Measurements from ENCODE around the gene TEF.
A peak's percentile ranks its signal among the peaks of the same experiment; 100 is the strongest.

TEF gene

DNA sequence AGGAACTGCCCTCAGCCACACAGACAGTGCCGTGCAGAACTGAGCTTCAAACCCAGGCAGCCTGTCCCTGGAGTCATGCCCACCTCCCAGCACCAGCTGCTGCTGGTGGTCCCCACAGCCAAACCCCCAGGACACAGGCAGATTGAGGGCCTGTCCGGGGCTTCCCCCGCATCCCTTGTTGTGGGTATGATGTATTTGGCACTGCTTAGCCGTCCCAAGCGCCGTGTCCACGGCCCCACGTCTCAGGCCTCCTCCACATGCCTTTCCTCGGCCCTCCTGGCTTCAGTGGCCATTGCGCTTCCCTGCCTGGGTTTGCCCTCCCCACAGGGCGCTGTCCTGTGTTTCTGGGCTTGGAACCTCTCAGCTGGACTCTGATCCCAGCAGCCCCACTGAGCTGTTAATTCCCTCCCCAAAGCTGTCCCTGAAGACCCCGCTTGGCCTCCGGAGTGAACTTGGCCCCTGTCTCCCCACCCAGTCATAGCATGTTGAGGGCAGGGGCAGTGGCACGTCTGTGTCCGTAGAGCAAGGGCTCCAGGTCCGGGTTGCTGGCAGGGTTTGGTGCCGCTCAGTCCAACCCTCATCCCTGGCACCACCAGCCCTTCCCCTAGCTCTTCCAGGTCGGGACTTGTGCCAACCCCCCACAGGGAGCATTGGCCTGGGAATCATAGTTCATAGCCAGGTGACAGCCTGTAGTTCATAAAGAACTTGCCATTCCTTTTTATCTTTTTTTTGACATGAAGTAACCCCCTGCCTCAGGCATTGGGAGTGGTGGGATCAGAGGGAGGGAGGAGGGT is 34.5 kb upstream of the TEF start:
- ATAC-seq (no peak), DNase-seq (no peak)
- Mint-ChIP-seq H3K27me3 (no peaks in the 10 kb centered on the region), H3K4me3 (no peak overlapping the region), H3K4me1 (no peaks in the 10 kb centered on the region), H3K9me3 (no peaks in the 10 kb centered on the region), H3K27ac (no peak overlapping the region), H3K36me3 (ENCODE audit: low read depth) (peaks cover 26% of the 10 kb centered on the region)

DNA sequence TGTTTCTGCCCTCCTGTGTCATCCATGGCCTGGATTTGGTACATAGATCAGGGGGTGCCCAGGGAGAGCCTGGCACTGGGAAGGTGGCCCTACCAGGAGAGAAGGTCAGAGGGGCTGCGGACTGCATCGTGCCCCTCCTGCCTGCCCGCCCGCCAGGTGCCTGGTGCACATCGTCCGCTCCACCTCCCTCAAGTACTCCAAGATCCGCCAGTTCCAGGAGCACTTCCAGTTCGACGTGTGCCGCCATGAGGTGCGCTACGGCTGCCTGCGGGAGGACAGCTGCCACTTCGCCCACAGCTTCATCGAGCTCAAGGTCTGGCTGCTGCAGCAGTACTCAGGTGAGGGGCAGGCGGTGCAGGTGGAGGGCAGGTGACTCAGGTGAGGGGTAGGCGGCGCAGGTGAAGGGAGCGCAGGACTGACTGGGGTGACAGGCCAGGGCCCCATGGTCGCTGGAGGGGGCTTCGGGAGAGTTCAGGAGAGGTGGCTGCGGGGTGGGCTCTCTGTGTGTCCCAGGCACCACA is 32.7 kb upstream of the TEF start:
- no peaks in the 10 kb centered on the region for H3K9me3 Mint-ChIP-seq
- no peaks in the 10 kb centered on the region for H3K4me1 Mint-ChIP-seq
- H3K4me3 Mint-ChIP-seq = no peak overlapping the region
- ATAC-seq (no peak), DNase-seq (no peak)
- no peak overlapping the region for H3K27ac Mint-ChIP-seq
- no peaks in the 10 kb centered on the region for H3K27me3 Mint-ChIP-seq
- H3K36me3 Mint-ChIP-seq (ENCODE audit: low read depth) = peaks cover 25% of the 10 kb centered on the region

DNA sequence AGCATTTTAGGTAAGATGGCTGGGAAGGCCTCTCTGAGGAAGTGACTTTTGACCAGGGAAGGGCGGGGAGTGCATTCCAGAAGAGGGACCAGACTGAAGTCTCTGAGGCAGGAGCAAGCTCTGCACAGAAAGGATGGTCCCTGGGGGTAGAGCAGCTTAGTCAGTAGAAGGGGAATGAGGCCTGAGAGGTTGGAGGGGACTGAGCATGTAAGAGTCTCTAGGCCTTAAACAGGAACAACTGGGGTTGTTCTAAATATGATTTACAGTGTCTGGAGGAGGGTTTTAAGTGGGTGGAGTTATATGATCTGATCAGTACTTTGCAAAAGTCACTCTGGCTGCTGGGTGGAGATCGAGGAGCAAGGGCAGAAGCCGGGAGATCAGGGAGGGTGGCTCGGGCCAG is 31.7 kb upstream of the TEF start:
- ATAC-seq (no peak), DNase-seq (no peak)
- Mint-ChIP-seq H3K4me3 (no peak overlapping the region), H3K36me3 (ENCODE audit: low read depth) (peaks cover 25% of the 10 kb centered on the region), H3K9me3 (no peaks in the 10 kb centered on the region), H3K4me1 (no peaks in the 10 kb centered on the region), H3K27me3 (no peaks in the 10 kb centered on the region), H3K27ac (no peak overlapping the region)

DNA sequence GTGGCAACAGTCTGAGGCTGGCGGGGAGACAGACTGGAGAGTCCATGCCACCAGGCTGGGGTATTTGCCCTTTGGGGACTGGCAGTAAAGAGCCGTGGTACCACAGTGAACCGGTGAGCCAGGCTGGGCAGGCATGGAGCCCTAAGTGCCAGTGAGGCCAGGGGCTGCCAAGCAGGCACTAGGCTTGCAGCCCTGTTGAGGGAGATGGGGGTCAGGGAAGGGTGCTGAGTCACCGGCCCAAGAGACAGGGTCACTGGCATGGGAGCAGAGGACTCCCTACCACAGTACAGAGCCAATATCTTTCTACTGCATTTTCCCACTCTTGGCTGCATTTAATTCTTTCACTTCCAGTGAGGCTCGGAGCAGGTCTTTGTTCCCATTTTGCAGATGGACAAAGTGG is 30.7 kb upstream of the TEF start:
- DNase-seq = no peak
- Mint-ChIP-seq H3K36me3 (ENCODE audit: low read depth) (peaks cover 21% of the 10 kb centered on the region), H3K4me3 (no peak overlapping the region), H3K27ac (no peak overlapping the region), H3K27me3 (no peaks in the 10 kb centered on the region), H3K9me3 (no peaks in the 10 kb centered on the region), H3K4me1 (no peaks in the 10 kb centered on the region)
- ATAC-seq = no peak

DNA sequence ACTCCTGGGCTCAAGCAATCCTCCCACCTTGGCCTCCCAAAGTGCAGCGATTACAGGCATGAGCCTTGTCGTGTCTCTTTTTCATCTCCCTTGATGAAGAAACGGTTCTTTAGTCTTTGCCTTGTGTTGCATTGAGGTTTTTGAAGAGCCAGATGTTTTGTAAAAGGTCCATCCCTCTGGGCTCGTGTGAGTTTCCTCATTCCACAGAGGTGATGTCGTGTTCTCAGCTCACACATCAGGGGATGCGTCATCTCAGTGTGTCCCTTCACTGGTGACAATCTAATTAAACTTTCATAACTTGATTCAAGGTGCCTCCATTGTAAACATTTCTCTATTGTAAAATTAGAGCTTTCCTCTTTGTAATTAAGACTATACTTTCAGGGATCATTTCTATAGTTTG is 29.7 kb upstream of the TEF start:
- no peak for ATAC-seq
- Mint-ChIP-seq H3K27ac (no peak overlapping the region), H3K4me1 (no peaks in the 10 kb centered on the region), H3K27me3 (no peaks in the 10 kb centered on the region), H3K4me3 (no peak overlapping the region), H3K36me3 (ENCODE audit: low read depth) (peaks cover 18% of the 10 kb centered on the region), H3K9me3 (no peaks in the 10 kb centered on the region)
- no peak for DNase-seq

DNA sequence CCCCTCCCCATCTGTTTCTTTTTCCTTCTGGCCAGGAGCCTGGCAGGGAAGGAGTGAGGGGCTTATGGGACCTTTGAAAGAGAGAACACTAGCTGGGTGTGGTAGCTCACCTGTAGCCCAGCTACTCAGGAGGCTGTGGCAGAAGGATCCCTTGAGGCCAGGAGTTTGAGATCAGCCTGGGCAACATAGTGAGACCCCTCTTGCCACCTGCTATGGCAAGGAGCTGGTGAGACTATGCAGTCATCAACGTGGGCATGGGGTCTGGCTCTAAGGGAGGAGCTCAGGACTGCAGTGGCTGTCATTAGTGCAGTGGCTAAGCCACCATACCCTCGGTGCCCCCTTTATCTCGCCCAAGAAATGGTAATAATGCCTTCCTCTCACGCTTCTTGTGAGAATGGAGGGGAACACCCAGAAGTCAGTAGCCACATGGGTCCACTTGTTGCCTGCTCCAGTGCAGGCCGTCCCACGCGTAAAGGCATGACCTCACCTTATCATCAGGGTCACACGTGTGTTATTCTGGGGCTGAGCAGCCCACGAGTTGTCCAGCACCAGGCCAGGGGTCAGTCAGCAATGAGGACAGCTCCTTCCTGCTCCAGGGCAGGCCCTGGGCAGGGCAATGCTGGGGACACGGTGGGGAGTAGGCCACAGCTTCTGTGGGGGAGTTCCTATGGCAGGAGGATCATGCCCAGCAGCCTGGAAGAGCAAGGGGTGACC is 27.7 kb upstream of the TEF start:
- Mint-ChIP-seq H3K4me3 (no peak overlapping the region), H3K4me1 (no peaks in the 10 kb centered on the region), H3K36me3 (ENCODE audit: low read depth) (peaks cover 18% of the 10 kb centered on the region), H3K27ac (no peak overlapping the region), H3K27me3 (no peaks in the 10 kb centered on the region), H3K9me3 (no peaks in the 10 kb centered on the region)
- ATAC-seq (no peak), DNase-seq (no peak)

DNA sequence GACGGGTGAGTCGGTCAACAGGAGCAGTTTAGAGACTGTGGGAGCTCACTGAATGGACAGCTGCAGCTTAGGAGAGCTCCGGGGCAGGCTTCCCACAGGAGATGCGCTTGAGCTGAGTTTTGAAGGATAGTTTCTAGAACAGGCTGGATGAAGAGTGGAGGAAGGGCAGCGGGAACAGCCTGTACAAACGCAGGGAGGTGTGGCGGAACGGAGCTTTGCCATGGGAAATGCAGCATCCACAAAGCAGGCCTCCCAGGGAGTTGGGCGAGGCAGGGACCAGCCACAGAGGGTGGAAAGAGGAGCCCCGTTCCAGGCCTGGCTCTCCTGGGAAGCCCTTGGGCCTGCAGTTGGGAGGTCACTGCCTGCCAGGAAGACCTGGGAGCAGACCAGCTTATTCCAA is 26.8 kb upstream of the TEF start:
- Mint-ChIP-seq H3K27ac (no peak overlapping the region), H3K9me3 (no peaks in the 10 kb centered on the region), H3K27me3 (no peaks in the 10 kb centered on the region), H3K4me1 (no peaks in the 10 kb centered on the region), H3K4me3 (peak overlapping the region; percentile 20), H3K36me3 (ENCODE audit: low read depth) (peaks cover 18% of the 10 kb centered on the region)
- no peak for DNase-seq
- no peak for ATAC-seq

DNA sequence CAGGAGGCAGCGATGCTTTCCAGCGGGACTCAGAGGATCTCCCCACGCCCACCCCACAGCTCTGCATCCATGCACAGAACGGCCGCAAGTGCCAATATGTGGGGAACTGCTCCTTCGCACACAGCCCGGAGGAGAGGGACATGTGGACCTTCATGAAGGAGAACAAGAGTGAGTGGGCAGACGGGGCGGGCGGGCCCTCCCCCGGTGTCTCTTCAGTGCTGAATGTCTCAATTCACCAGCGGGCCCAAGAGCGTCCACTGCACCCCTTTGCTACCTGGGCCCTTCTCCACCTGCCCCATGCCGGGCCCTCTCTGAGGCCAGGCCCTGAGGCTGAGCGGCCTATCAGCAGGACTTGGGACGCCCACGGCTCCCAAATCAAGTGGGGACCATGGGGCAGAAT is 25.8 kb upstream of the TEF start:
- H3K36me3 Mint-ChIP-seq (ENCODE audit: low read depth) = peaks cover 10% of the 10 kb centered on the region
- no peaks in the 10 kb centered on the region for H3K9me3 Mint-ChIP-seq
- ATAC-seq = no peak
- H3K27me3 Mint-ChIP-seq = no peaks in the 10 kb centered on the region
- no peaks in the 10 kb centered on the region for H3K4me1 Mint-ChIP-seq
- no peak overlapping the region for H3K27ac Mint-ChIP-seq
- no peak for DNase-seq
- no peak overlapping the region for H3K4me3 Mint-ChIP-seq

DNA sequence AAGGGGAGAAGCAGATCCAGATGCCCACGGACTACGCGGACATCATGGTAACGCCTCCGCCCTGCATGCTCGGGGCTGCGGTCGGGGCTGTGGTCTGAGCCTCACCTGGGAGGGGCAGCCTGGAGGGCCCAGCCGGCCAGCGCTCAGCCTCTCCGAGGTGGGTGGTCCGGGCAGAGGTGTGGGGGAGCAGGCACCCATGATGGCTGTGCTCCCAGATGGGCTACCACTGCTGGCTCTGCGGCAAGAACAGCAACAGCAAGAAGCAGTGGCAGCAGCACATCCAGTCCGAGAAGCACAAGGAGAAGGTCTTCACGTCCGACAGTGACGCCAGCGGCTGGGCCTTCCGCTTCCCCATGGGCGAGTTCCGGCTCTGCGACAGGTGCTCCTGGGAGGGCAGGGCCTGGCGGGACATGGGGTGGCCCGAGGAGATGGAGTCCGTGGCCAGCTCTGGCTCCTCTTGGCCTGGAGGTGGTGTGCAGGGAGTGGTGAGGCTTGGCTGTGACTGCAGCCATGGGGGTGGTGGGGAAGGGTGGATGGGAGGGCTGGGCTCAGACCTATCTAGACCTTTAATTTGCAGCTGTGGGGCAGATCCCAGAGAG is 25.2 kb upstream of the TEF start:
- no peak for DNase-seq
- Mint-ChIP-seq H3K9me3 (no peaks in the 10 kb centered on the region), H3K27ac (no peak overlapping the region), H3K4me1 (no peaks in the 10 kb centered on the region), H3K4me3 (no peak overlapping the region), H3K36me3 (ENCODE audit: low read depth) (peaks cover 10% of the 10 kb centered on the region), H3K27me3 (no peaks in the 10 kb centered on the region)
- no peak for ATAC-seq

DNA sequence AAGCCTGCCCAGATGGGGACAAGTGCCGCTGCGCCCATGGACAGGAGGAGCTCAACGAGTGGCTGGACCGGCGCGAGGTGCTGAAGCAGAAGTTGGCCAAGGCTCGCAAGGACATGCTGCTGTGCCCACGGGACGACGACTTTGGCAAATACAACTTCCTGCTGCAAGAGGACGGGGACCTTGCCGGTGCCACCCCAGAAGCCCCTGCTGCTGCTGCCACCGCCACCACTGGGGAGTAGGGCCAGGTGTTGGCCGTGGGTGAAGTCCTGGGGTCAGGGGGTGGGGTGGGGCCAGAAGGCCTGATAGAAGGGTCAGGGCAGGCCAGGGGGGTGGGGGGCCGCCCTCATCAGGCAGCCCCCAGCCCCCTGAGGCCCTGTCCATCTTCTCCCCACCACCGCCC is 24.6 kb upstream of the TEF start:
- Mint-ChIP-seq H3K9me3 (no peaks in the 10 kb centered on the region), H3K4me3 (no peak overlapping the region), H3K27me3 (no peaks in the 10 kb centered on the region), H3K27ac (no peak overlapping the region), H3K4me1 (no peaks in the 10 kb centered on the region), H3K36me3 (ENCODE audit: low read depth) (peaks cover 8% of the 10 kb centered on the region)
- DNase-seq = no peak
- no peak for ATAC-seq

DNA sequence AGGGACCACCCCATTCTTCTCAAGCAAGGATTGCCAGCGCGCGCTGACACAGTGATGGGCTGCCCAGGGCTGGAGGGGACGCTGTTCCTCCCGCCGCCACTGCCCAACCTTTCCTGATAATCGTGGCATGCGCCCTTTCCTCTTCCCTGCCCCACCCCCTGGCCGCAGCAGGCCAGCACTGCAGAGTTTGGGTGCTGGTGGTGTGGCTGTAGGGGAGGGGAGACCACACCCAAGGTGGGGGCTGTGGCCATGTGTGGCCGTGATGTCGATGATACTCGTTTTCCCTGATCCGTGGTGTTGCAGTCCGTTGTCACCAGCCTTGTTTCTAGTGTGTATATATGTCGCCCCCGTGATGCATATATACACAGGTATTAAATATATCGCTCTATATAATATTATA is 22.8 kb upstream of the TEF start:
- Mint-ChIP-seq H3K36me3 (ENCODE audit: low read depth) (peaks cover 6% of the 10 kb centered on the region), H3K4me1 (no peaks in the 10 kb centered on the region), H3K9me3 (no peaks in the 10 kb centered on the region), H3K27me3 (no peaks in the 10 kb centered on the region), H3K27ac (no peak overlapping the region), H3K4me3 (no peak overlapping the region)
- DNase-seq = no peak
- ATAC-seq = no peak

DNA sequence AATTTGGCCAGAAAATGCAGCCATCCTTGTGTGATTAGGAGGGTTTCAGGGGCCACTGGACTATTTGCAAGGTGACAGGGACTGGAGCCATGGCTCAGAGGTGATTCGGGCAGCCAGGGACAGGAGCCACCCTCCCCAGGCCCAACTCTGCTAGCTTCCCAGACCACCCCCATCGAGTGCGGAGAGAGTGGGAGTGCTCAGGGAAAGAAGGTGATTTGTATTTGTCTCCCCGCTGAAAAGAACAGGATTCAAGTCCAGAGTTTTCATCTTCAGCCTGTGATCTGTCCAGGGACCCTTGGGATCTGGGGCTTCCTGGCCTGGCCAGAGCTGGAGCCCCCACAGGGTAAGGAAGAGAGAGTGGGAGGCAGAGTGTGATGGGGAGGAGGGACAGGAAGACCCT is 22.4 kb upstream of the TEF start:
- no peak overlapping the region for H3K27ac Mint-ChIP-seq
- H3K27me3 Mint-ChIP-seq = no peaks in the 10 kb centered on the region
- H3K4me3 Mint-ChIP-seq = no peak overlapping the region
- no peak for ATAC-seq
- no peak for DNase-seq
- H3K9me3 Mint-ChIP-seq = no peaks in the 10 kb centered on the region
- no peaks in the 10 kb centered on the region for H3K4me1 Mint-ChIP-seq
- peaks cover 4% of the 10 kb centered on the region for H3K36me3 Mint-ChIP-seq (ENCODE audit: low read depth)

DNA sequence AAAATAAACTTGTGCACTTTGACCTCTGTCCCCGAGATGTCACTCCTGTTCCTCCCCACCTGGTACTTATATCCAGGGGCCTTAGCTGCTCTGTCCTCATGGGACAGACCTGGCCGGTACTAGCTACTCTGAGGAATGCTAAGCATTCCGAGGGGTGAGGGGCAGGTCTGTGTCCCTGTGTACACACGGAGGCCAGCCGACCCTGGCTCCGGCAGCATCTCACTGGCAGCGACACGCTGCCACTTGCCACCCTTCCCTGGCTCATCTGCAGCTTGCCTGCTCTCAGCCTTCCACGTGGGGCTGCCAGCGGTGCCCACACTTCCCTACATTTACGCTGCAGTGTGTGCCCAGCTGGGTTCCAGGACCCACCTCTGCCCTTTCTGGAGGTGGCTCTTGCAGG is 21.6 kb upstream of the TEF start:
- Mint-ChIP-seq H3K4me3 (no peak overlapping the region), H3K4me1 (no peaks in the 10 kb centered on the region), H3K27ac (no peak overlapping the region), H3K27me3 (no peaks in the 10 kb centered on the region), H3K36me3 (ENCODE audit: low read depth) (peaks cover 1% of the 10 kb centered on the region), H3K9me3 (no peaks in the 10 kb centered on the region)
- no peak for DNase-seq
- no peak for ATAC-seq

DNA sequence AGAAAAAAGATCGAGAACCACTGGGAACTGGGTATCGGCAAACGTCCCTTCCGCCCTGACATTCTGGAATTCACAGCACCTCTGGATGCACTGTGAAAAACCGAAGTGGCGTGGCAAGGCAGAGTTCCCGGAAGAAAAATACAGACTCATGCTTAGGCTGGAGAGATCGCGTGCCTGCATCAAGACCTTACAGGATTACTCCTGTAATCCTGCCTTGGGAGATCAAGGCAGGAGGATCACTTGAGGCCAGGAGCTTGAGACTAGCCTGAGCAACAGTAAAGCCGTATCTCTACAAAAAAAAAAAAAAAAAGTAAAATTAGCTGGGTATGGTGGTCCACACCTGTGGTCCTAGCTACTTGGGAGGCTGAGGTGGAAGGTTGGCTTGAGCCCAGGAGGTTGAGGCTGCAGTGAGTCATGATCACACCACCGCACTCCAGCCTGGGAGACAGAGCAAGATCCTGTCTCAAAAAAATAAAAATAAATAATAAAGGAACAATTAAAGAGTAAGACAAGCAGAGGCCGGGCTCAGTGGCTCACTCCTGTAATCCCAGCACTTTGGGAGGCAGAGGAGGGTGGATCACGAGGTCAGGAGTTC is 19.9 kb upstream of the TEF start:
- H3K27ac Mint-ChIP-seq = no peak overlapping the region
- no peak for ATAC-seq

DNA sequence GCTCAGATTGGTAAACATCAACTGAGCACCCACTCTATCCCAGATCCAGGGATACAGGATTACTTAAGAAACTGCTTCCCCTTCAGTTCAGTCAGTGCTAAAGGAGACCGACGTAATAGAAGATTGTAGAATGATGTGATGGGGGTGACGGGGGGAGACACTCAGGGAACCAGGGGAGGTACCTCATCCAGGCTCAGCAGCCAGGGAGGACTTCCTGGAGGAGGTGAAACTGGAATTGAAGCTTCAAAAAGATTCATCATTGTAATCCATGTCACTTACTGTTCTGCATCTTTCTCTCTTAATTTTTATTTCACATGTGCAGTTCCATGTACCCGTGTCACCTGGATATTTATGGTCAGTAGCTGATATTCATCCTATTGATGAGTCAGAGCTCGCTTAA is 19.1 kb upstream of the TEF start:
- Mint-ChIP-seq H3K4me3 (no peak overlapping the region), H3K36me3 (ENCODE audit: low read depth) (peaks cover 1% of the 10 kb centered on the region), H3K9me3 (no peaks in the 10 kb centered on the region), H3K4me1 (no peaks in the 10 kb centered on the region), H3K27me3 (peaks cover 5% of the 10 kb centered on the region), H3K27ac (no peak overlapping the region)
- no peak for ATAC-seq
- no peak for DNase-seq

More for the DNA sequence above, 19.9 kb upstream of the TEF start:
- no peak for DNase-seq
- Mint-ChIP-seq H3K27me3 (peaks cover 5% of the 10 kb centered on the region), H3K4me3 (no peak overlapping the region), H3K36me3 (ENCODE audit: low read depth) (peaks cover 1% of the 10 kb centered on the region), H3K4me1 (no peaks in the 10 kb centered on the region), H3K9me3 (no peaks in the 10 kb centered on the region)
